ENCODE measurements around the gene PLEK2. TPM values are rescaled to one million over a fixed set of nuclear protein-coding genes. Genes with fewer than 3 reads are reported as not detected.

The PLEK2 gene
- total RNA-seq, 1 donor from 2014 or later: not detected

DNA sequence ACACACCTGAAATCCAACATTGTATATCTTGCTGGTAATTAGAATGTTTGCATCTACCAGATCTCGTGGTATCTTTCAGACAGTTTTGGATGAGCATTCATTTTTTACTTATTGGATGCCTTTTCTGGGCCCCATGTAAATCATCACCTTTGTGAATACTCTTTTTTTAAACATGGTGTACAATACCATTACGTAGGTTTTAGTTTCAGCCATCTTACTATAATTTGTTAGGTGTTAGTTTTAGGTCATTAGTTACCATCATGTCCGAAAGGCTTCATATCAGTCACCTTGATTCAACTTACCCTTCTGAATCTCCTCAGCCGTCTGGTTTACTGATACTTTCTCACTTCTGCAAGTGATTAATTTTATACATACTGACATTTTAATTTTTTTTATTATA lies 46.5 kb downstream of the PLEK2 start:
- no peak overlapping the region for H3K27ac Mint-ChIP-seq
- no peaks in the 10 kb centered on the region for H3K27me3 Mint-ChIP-seq (ENCODE audit: low read depth)
- H3K4me1 Mint-ChIP-seq: peaks cover 12% of the 10 kb centered on the region
- TF ChIP-seq CTCF (IDR thresholded peaks at IDR 0.05; ENCODE audit: unreplicated experiment): no peak
- H3K4me3 Mint-ChIP-seq: no peak overlapping the region
- DNase-seq (ENCODE audit: low spot score in 2 of 2, unreplicated experiment in 2 of 2): no peak
- no peaks in the 10 kb centered on the region for H3K9me3 Mint-ChIP-seq
- H3K36me3 Mint-ChIP-seq: peaks cover 18% of the 10 kb centered on the region

DNA sequence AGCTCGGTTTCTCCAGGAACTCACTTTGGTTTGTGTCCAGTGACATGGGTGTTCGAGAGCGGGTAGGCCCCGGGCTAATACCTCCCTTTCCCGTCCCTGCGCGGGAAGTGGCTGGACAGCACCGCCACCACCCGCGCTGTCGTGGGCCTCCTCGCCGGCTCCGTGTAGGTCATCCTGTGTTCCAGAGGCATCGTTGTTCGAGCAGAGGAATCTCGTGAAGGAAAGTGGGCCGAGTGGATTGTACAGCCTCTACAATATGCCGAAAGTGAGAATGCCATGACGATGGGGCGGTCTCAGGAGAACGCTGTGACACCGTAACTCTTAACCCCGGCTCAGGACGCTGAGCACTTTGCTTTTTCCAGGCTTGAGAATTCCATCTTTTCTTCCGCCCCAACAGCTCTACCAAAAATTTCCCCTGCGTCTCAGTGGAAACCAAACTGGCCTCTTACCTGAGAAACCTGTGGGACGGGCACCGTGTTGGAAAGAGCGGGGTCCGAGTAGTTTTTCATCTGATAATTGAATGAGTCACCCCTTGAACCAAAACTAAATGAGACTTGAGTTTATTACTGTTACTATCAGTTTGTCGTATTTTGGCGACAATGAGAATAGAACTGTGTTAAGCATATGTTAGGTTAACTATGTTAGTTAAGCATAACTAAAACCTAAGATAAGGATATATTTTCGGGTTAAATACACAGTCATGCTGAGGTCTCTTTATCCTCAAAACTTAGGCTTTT lies 51.3 kb downstream of the PLEK2 start:
- no peak for TF ChIP-seq CTCF (IDR thresholded peaks at IDR 0.05; ENCODE audit: unreplicated experiment)
- H3K9me3 Mint-ChIP-seq: no peaks in the 10 kb centered on the region
- H3K27me3 Mint-ChIP-seq (ENCODE audit: low read depth): no peaks in the 10 kb centered on the region
- peak overlapping the region; percentile 98 for H3K4me3 Mint-ChIP-seq
- H3K27ac Mint-ChIP-seq: peak overlapping the region; percentile 99
- H3K4me1 Mint-ChIP-seq: peaks cover 36% of the 10 kb centered on the region
- H3K36me3 Mint-ChIP-seq: peaks cover 5% of the 10 kb centered on the region
- DNase-seq (ENCODE audit: low spot score in 2 of 2, unreplicated experiment in 2 of 2): no peak

GRCh38 chr14:67359775-67360469 lies 52.0 kb downstream of the PLEK2 start, which contains the start of the genes ATP6V1D and EIF2S1:
Gene ATP6V1D (minus strand): TSS chr14:67359804. CDS start chr14:67359698, 106 bp downstream.
Gene EIF2S1 (plus strand): TSS chr14:67360328. CDS start chr14:67364768, 4,440 bp downstream.
- Mint-ChIP-seq H3K36me3 (no peaks in the 10 kb centered on the region), H3K4me1 (peaks cover 36% of the 10 kb centered on the region), H3K4me3 (peak within 1 kb of the TSS; percentile 98), H3K9me3 (no peaks in the 10 kb centered on the region), H3K27ac (peak within 1 kb of the TSS; percentile 99), H3K27me3 (ENCODE audit: low read depth) (no peaks in the 10 kb centered on the region)
- DNase-seq (ENCODE audit: low spot score in 2 of 2, unreplicated experiment in 2 of 2): peak; percentile 98 to 99
- peak; percentile 68 for TF ChIP-seq CTCF (IDR thresholded peaks at IDR 0.05; ENCODE audit: unreplicated experiment)

DNA sequence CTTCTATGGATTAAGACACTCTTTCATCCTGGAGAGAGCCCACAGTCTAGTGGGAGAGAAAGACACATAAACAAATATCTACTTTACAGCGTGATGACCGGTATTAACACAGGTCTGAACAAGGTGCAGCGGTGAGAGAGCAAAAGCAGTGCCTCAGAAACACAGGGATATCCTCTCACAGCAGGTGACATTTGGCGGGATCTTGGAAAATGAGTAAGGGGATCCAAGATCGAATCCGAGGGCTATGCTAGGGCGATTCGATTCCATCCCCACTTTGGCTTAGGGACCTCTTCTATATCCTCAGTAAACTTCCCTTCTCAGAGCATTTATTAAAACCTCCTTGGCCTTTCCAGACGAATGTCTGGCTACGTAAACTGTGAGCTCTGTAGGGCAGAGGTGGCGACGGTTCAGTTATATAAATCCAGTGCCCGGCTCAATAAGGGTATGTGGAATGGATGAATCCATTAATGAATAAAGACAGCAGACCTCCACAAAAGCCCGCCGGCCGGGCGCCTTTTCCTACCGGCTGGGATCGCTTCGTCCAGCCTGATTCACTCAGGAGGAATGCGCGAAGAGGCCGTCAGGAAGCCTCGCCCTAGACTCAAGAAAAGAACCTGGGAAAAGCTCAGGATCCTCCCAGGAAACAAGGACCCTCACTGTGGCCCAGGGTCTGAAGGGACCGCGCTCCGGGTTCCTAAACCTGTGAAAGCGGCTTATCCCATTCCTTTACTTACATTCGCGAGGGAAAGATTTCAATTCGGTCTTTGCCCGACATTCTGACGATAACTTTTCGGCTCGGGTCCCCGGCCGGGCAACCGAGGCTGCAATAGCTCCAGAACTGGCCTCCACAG lies 52.8 kb downstream of the PLEK2 start:
- peak overlapping the region; percentile 98 for H3K4me3 Mint-ChIP-seq
- H3K9me3 Mint-ChIP-seq: no peaks in the 10 kb centered on the region
- no peak for TF ChIP-seq CTCF (IDR thresholded peaks at IDR 0.05; ENCODE audit: unreplicated experiment)
- peak overlapping the region; percentile 99 for H3K27ac Mint-ChIP-seq
- no peak for DNase-seq (ENCODE audit: low spot score in 2 of 2, unreplicated experiment in 2 of 2)
- H3K36me3 Mint-ChIP-seq: no peaks in the 10 kb centered on the region
- no peaks in the 10 kb centered on the region for H3K27me3 Mint-ChIP-seq (ENCODE audit: low read depth)
- H3K4me1 Mint-ChIP-seq: peaks cover 36% of the 10 kb centered on the region

GRCh38 chr14:67357969-67358354 lies 54.0 kb downstream of the PLEK2 start:
- peaks cover 3% of the 10 kb centered on the region for H3K36me3 Mint-ChIP-seq

More at GRCh38 chr14:67357969-67358354, 54.0 kb downstream of the PLEK2 start:
- TF ChIP-seq CTCF (IDR thresholded peaks at IDR 0.05; ENCODE audit: unreplicated experiment): no peak
- peaks cover 34% of the 10 kb centered on the region for H3K4me1 Mint-ChIP-seq
- H3K4me3 Mint-ChIP-seq: peak overlapping the region; percentile 98
- H3K9me3 Mint-ChIP-seq: no peaks in the 10 kb centered on the region
- DNase-seq (ENCODE audit: low spot score in 2 of 2, unreplicated experiment in 2 of 2): no peak
- H3K27me3 Mint-ChIP-seq (ENCODE audit: low read depth): no peaks in the 10 kb centered on the region
- peak overlapping the region; percentile 99 for H3K27ac Mint-ChIP-seq

Data from mesothelial cell of epicardium (in vitro differentiated cells).